ENCODE results near the gene TBC1D4. TPM values are rescaled to one million over a fixed set of nuclear protein-coding genes. Genes with fewer than 3 reads are reported as not detected.

TBC1D4 gene
- total RNA-seq, 1 experiment from 2014 or later: 19.5 TPM

DNA sequence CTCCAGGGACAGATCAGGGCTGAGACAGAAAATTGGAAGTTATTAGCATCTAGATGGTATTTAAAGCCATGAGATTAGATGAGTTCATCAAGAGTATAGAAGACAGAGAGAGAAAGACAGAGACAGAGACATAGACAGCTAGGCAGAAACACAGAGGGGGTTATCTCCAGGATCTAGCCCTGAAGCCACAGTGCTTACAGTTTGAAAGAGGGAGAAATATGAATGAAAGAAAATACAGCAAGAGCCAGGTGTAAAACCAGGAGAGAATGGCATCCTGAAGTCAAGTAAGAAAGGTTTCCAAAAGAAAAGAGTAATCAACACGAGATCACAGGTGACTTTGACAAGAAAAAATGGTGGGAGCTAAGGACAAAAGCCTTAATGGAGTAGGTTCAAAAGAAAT, 111.2 kb downstream of the TBC1D4 start:
- no peak overlapping the region for H2AFZ ChIP-seq
- H4K20me1 ChIP-seq (ENCODE audit: insufficient read depth): no peaks in the 10 kb centered on the region; the same call in 1 of the 2 replicates
- no peaks in the 10 kb centered on the region for H3K36me3 ChIP-seq (ENCODE audit: low read depth)
- no peaks in the 10 kb centered on the region for H3F3A ChIP-seq (ENCODE audit: insufficient read depth, low read depth)
- H3K9me3 ChIP-seq (ENCODE audit: insufficient read depth, low read depth): no peaks in the 10 kb centered on the region
- no peak for DNase-seq
- no peak overlapping the region for H3K4me2 ChIP-seq
- H3K9me2 ChIP-seq (ENCODE audit: insufficient read depth): no peaks in the 10 kb centered on the region
- no peaks in the 10 kb centered on the region for H3K79me2 ChIP-seq (ENCODE audit: low read depth)
- peaks cover 7% of the 10 kb centered on the region for H3K4me1 ChIP-seq (replicated peaks; ENCODE audit: insufficient read depth)
- CTCF ChIA-PET: no interaction called here
- TF ChIP-seq, protein P1, sequence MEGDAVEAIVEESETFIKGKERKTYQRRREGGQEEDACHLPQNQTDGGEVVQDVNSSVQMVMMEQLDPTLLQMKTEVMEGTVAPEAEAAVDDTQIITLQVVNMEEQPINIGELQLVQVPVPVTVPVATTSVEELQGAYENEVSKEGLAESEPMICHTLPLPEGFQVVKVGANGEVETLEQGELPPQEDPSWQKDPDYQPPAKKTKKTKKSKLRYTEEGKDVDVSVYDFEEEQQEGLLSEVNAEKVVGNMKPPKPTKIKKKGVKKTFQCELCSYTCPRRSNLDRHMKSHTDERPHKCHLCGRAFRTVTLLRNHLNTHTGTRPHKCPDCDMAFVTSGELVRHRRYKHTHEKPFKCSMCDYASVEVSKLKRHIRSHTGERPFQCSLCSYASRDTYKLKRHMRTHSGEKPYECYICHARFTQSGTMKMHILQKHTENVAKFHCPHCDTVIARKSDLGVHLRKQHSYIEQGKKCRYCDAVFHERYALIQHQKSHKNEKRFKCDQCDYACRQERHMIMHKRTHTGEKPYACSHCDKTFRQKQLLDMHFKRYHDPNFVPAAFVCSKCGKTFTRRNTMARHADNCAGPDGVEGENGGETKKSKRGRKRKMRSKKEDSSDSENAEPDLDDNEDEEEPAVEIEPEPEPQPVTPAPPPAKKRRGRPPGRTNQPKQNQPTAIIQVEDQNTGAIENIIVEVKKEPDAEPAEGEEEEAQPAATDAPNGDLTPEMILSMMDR (conservative IDR thresholded peaks at IDR 0.05): no peak
- no peak for TF ChIP-seq EZH2 (IDR thresholded peaks at IDR 0.05; ENCODE audit: low read depth)
- POLR2A ChIA-PET (ENCODE audit: unreplicated experiment): no interaction called here
- H3K4me3 ChIP-seq: no peak overlapping the region
- H3K27me3 ChIP-seq (ENCODE audit: insufficient read depth, low read depth): no peaks in the 10 kb centered on the region
- no TSS peak for BruUV-seq (replicated peaks)
- no peak overlapping the region for H3K27ac ChIP-seq
- intact Hi-C loops (cut with micrococcal nuclease; ENCODE audit: unreplicated experiment): no loop called here

- Histone ChIP-seq H3K4me2 (no peak overlapping the region), H3K27me3 (ENCODE audit: insufficient read depth, low read depth) (no peaks in the 10 kb centered on the region), H3K27ac (no peak overlapping the region), H3F3A (ENCODE audit: insufficient read depth, low read depth) (no peaks in the 10 kb centered on the region), H3K36me3 (ENCODE audit: low read depth) (no peaks in the 10 kb centered on the region), H3K79me2 (ENCODE audit: low read depth) (no peaks in the 10 kb centered on the region), H3K4me1 (replicated peaks; ENCODE audit: insufficient read depth) (peaks cover 15% of the 10 kb centered on the region), H3K9me3 (ENCODE audit: insufficient read depth, low read depth) (no peaks in the 10 kb centered on the region), H3K9me2 (ENCODE audit: insufficient read depth) (no peaks in the 10 kb centered on the region), H2AFZ (no peak overlapping the region), H4K20me1 (ENCODE audit: insufficient read depth) (no peaks in the 10 kb centered on the region; the same call in 1 of the 2 replicates), H3K4me3 (no peak overlapping the region)
- no TSS peak for BruUV-seq (replicated peaks)
- DNase-seq: no peak
- POLR2A ChIA-PET (ENCODE audit: unreplicated experiment): no interaction called here
- intact Hi-C loops (cut with micrococcal nuclease; ENCODE audit: unreplicated experiment): no loop called here
- TF ChIP-seq EZH2 (IDR thresholded peaks at IDR 0.05; ENCODE audit: low read depth): no peak
- TF ChIP-seq, protein P1 (conservative IDR thresholded peaks at IDR 0.05): no peak
- CTCF ChIA-PET: no interaction called here
Observed at GRCh38 chr13:75369981-75370380, 112.0 kb downstream of the TBC1D4 start.

DNA sequence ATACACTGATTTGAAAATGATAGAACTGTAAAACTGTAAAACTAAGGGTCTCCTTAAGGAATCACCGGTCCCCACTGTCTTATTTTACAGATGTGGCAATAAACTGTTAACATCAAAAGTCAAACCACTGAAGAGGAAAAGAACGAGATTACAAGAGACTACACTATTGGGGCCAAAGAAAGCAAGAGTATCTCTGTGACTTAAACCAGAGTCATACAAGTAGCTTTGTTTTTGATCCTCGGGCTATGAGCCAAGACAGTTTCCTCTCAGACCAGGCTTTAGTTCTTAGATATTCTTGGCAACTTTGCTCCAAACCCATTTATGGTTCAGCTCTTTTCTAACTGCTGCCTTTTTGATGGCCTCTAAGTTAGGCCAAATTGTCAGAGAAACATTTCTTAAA, 113.8 kb downstream of the TBC1D4 start:
- no peaks in the 10 kb centered on the region for H3K9me3 ChIP-seq (ENCODE audit: insufficient read depth, low read depth)
- H3K36me3 ChIP-seq (ENCODE audit: low read depth): no peaks in the 10 kb centered on the region
- H3K4me2 ChIP-seq: no peak overlapping the region
- H3K4me1 ChIP-seq (replicated peaks; ENCODE audit: insufficient read depth): peaks cover 20% of the 10 kb centered on the region
- H3K9me2 ChIP-seq (ENCODE audit: insufficient read depth): no peaks in the 10 kb centered on the region
- BruUV-seq (replicated peaks): no TSS peak
- no peaks in the 10 kb centered on the region for H3F3A ChIP-seq (ENCODE audit: insufficient read depth, low read depth)
- intact Hi-C loops (cut with micrococcal nuclease; ENCODE audit: unreplicated experiment): no loop called here
- H3K27ac ChIP-seq: no peak overlapping the region
- no peak overlapping the region for H2AFZ ChIP-seq
- ChIA-PET POLR2A (ENCODE audit: unreplicated experiment) (interaction anchor here (0.5 kb wide), 1 partner anchor 15 kb away, joined by 3 read pairs; no protein-coding TSS in a partner anchor), CTCF (no interaction called here)
- no peak overlapping the region for H3K4me3 ChIP-seq
- no peak for DNase-seq
- TF ChIP-seq, protein P1 (conservative IDR thresholded peaks at IDR 0.05): no peak
- no peak for TF ChIP-seq EZH2 (IDR thresholded peaks at IDR 0.05; ENCODE audit: low read depth)
- H3K79me2 ChIP-seq (ENCODE audit: low read depth): no peaks in the 10 kb centered on the region
- H3K27me3 ChIP-seq (ENCODE audit: insufficient read depth, low read depth): no peaks in the 10 kb centered on the region
- no peaks in the 10 kb centered on the region for H4K20me1 ChIP-seq (ENCODE audit: insufficient read depth)
